Neural cell (in vitro differentiated cells): ENCODE measurements around the gene TMC3. TPM values are rescaled to one million over a fixed set of nuclear protein-coding genes. Genes with fewer than 3 reads are reported as not detected.

ENCODE experiments used
- H2AFZ ChIP-seq: fragments of 200-600, 300-800 bp; sonication (generic), shearing (Covaris generic); 2 replicates; pipeline ENCODE4 v1.6.0; 2014; ENCODE audit warnings: low read depth, mild to moderate bottlenecking, antibody characterized with exemption, low read length, moderate library complexity
- H3F3A ChIP-seq: fragments of 200-600 bp; shearing (Covaris generic); 2 replicates; pipeline ENCODE4 v1.6.1; 2016; ENCODE audit warnings: mild to moderate bottlenecking, moderate library complexity, mixed read lengths, antibody characterized with exemption, low read length; ENCODE audit not compliant: insufficient read depth, poor library complexity, severe bottlenecking
- H3K27ac ChIP-seq: fragments of 200-600, 300-800 bp; sonication (generic), shearing (Covaris generic); 2 replicates; pipeline ENCODE4 v1.5.1; 2014; ENCODE audit warnings: mild to moderate bottlenecking, low read length, moderate library complexity
- H3K27me3 ChIP-seq: fragments of 300-800, 200-600 bp; sonication (generic), shearing (Covaris generic); 2 replicates; pipeline ENCODE4 v1.6.0; 2014; ENCODE audit warnings: mild to moderate bottlenecking, low read depth, low read length, moderate library complexity; ENCODE audit not compliant: insufficient read depth
- H3K36me3 ChIP-seq: fragments of 300-800, 200-600 bp; sonication (generic), shearing (Covaris generic); 2 replicates; pipeline ENCODE4 v1.5.1; 2014; ENCODE audit warnings: mild to moderate bottlenecking, antibody characterized with exemption, low read length, moderate library complexity; ENCODE audit not compliant: insufficient read depth
- H3K4me2 ChIP-seq: fragments of 300-800, 200-600 bp; sonication (generic), shearing (Covaris generic); 2 replicates; pipeline ENCODE4 v1.6.0; 2014; ENCODE audit warnings: mild to moderate bottlenecking, low read length
- H3K4me3 ChIP-seq: fragments of 300-800, 200-600 bp; sonication (generic), shearing (Covaris generic); 2 replicates; pipeline ENCODE4 v1.5.1; 2014; ENCODE audit warnings: mild to moderate bottlenecking, low read length, moderate library complexity
- H3K79me2 ChIP-seq: fragments of 200-600 bp; shearing (Covaris generic); replicated peaks from 2 replicates; pipeline ENCODE4 v1.6.0; 2014; ENCODE audit warnings: mild to moderate bottlenecking, low read length, moderate library complexity; ENCODE audit not compliant: insufficient read depth
- H3K9ac ChIP-seq: fragments of 300-800, 200-600 bp; sonication (generic), shearing (Covaris generic); 2 replicates; pipeline ENCODE4 v1.6.1; 2016; ENCODE audit warnings: mild to moderate bottlenecking, low read length, mixed read lengths
- H3K9me2 ChIP-seq: fragments of 200-600 bp; shearing (Covaris generic); 2 replicates; pipeline ENCODE4 v1.6.1; 2016; ENCODE audit warnings: mild to moderate bottlenecking, low read length, mixed read lengths; ENCODE audit not compliant: insufficient read depth
- H3K9me3 ChIP-seq: fragments of 200-600, 300-800 bp; sonication (generic), shearing (Covaris generic); 2 replicates; pipeline ENCODE4 v1.6.1; 2016; ENCODE audit warnings: mild to moderate bottlenecking, mixed run types, low read length, moderate library complexity, mixed read lengths
- H4K20me1 ChIP-seq: fragments of 200-600 bp; shearing (Covaris generic); 2 replicates; pipeline ENCODE4 v1.6.1; 2016; ENCODE audit warnings: mild to moderate bottlenecking, mixed run types; ENCODE audit not compliant: insufficient read depth
- CTCF ChIP-seq: fragments of 450-650 bp; IDR thresholded peaks from 2 replicates; pipeline ENCODE4 v1.5.1; 2014; ENCODE audit warnings: antibody characterized with exemption, mild to moderate bottlenecking, moderate library complexity; ENCODE audit not compliant: poor library complexity, severe bottlenecking
- EP300 ChIP-seq: fragments of 450-650 bp; conservative IDR thresholded peaks from 2 replicates; pipeline ENCODE4 v1.6.1; 2014; ENCODE audit warnings: antibody characterized with exemption, mild to moderate bottlenecking, moderate library complexity; ENCODE audit not compliant: poor library complexity, severe bottlenecking
- EZH2 ChIP-seq: fragments of 200-600, 300-800 bp; shearing (Covaris generic), sonication (generic); IDR thresholded peaks from 2 replicates; pipeline ENCODE4 v1.6.1; 2014; ENCODE audit warnings: antibody characterized with exemption, low read length, borderline replicate concordance, mild to moderate bottlenecking; ENCODE audit not compliant: insufficient read depth, poor library complexity, severe bottlenecking
- MXI1 ChIP-seq: fragments of 450-650 bp; conservative IDR thresholded peaks from 2 replicates; pipeline ENCODE4 v1.6.1; 2014; ENCODE audit warnings: antibody characterized with exemption, mild to moderate bottlenecking; ENCODE audit not compliant: poor library complexity, severe bottlenecking
- POLR2AphosphoS5 ChIP-seq: IDR thresholded peaks from 2 replicates; pipeline ENCODE4 v1.6.1; 2012
- RAD21 ChIP-seq: fragments of 450-650 bp; conservative IDR thresholded peaks from 2 replicates; pipeline ENCODE4 v1.6.1; 2014; ENCODE audit warnings: antibody characterized with exemption, mild to moderate bottlenecking, moderate library complexity
- SMC3 ChIP-seq: fragments of 450-650 bp; conservative IDR thresholded peaks from 2 replicates; pipeline ENCODE4 v1.6.1; 2014; ENCODE audit warnings: antibody characterized with exemption, mild to moderate bottlenecking, moderate library complexity; ENCODE audit not compliant: poor library complexity
- TAF1 ChIP-seq: IDR thresholded peaks from 2 replicates; pipeline ENCODE4 v1.6.1; 2012; ENCODE audit warnings: low read depth
- polyA plus RNA-seq: library from polyadenylated mRNA; depleted of rRNA; stranded (reverse); fragments of >200 nt; gene quantifications from 2 replicates; pipeline ENCODE4 v1.2.3, GENCODE V29; 2014
- TF ChIP-seq, protein P1 (sequence below): IDR thresholded peaks from 2 replicates; pipeline ENCODE4 v1.6.1; 2012; ENCODE audit warnings: borderline replicate concordance

Gene TMC3
- polyA plus RNA-seq, 1 donor from 2014 or later: not detected

- no peak overlapping the region for H3K4me3 ChIP-seq
- H3K4me2 ChIP-seq: no peak overlapping the region
- H4K20me1 ChIP-seq: no peaks in the 10 kb centered on the region
- H3K9ac ChIP-seq: no peak overlapping the region
- no peaks in the 10 kb centered on the region for H3K9me2 ChIP-seq
- H3K79me2 ChIP-seq: no peaks in the 10 kb centered on the region
- no peak overlapping the region for H2AFZ ChIP-seq
- no peaks in the 10 kb centered on the region for H3K27me3 ChIP-seq
- no peak for TF ChIP-seq RAD21
- TF ChIP-seq, protein P1, sequence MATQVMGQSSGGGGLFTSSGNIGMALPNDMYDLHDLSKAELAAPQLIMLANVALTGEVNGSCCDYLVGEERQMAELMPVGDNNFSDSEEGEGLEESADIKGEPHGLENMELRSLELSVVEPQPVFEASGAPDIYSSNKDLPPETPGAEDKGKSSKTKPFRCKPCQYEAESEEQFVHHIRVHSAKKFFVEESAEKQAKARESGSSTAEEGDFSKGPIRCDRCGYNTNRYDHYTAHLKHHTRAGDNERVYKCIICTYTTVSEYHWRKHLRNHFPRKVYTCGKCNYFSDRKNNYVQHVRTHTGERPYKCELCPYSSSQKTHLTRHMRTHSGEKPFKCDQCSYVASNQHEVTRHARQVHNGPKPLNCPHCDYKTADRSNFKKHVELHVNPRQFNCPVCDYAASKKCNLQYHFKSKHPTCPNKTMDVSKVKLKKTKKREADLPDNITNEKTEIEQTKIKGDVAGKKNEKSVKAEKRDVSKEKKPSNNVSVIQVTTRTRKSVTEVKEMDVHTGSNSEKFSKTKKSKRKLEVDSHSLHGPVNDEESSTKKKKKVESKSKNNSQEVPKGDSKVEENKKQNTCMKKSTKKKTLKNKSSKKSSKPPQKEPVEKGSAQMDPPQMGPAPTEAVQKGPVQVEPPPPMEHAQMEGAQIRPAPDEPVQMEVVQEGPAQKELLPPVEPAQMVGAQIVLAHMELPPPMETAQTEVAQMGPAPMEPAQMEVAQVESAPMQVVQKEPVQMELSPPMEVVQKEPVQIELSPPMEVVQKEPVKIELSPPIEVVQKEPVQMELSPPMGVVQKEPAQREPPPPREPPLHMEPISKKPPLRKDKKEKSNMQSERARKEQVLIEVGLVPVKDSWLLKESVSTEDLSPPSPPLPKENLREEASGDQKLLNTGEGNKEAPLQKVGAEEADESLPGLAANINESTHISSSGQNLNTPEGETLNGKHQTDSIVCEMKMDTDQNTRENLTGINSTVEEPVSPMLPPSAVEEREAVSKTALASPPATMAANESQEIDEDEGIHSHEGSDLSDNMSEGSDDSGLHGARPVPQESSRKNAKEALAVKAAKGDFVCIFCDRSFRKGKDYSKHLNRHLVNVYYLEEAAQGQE: no peak
- TF ChIP-seq MXI1: no peak
- no peak for TF ChIP-seq POLR2AphosphoS5
- no peak for TF ChIP-seq EZH2
- no peak for TF ChIP-seq EP300
- no peak for TF ChIP-seq SMC3
- no peak for TF ChIP-seq CTCF
- no peak for TF ChIP-seq TAF1
- H3F3A ChIP-seq: no peaks in the 10 kb centered on the region
- H3K27ac ChIP-seq: no peak overlapping the region
- no peaks in the 10 kb centered on the region for H3K9me3 ChIP-seq
- H3K36me3 ChIP-seq: no peaks in the 10 kb centered on the region
Observed at GRCh38 chr15:81376231-81376630, 2.2 kb upstream of the TMC3 start.

GRCh38 chr15:81375461-81375860 is 1.4 kb upstream of the TMC3 start:
- Histone ChIP-seq H3K27ac (no peak overlapping the region), H3K4me2 (no peak overlapping the region), H3K9me2 (no peaks in the 10 kb centered on the region), H3F3A (no peaks in the 10 kb centered on the region), H2AFZ (no peak overlapping the region), H3K9me3 (no peaks in the 10 kb centered on the region), H4K20me1 (no peaks in the 10 kb centered on the region), H3K4me3 (no peak overlapping the region), H3K79me2 (no peaks in the 10 kb centered on the region), H3K36me3 (no peaks in the 10 kb centered on the region), H3K9ac (no peak overlapping the region), H3K27me3 (no peaks in the 10 kb centered on the region)
- TF ChIP-seq CTCF: no peak
- no peak for TF ChIP-seq POLR2AphosphoS5
- no peak for TF ChIP-seq SMC3
- no peak for TF ChIP-seq EZH2
- TF ChIP-seq, protein P1: no peak
- no peak for TF ChIP-seq MXI1
- TF ChIP-seq RAD21: no peak
